ENCODE data around the gene NHERF1. TPM values are rescaled to one million over a fixed set of nuclear protein-coding genes. Genes with fewer than 3 reads are reported as not detected.

The NHERF1 gene
- total and polyA plus RNA-seq, 9 of the 15 experiments (the other 6 are each of a cell fraction or from before 2014, with no cell fraction given): 11.4 to 79.9 (median 36.9) TPM

DNA sequence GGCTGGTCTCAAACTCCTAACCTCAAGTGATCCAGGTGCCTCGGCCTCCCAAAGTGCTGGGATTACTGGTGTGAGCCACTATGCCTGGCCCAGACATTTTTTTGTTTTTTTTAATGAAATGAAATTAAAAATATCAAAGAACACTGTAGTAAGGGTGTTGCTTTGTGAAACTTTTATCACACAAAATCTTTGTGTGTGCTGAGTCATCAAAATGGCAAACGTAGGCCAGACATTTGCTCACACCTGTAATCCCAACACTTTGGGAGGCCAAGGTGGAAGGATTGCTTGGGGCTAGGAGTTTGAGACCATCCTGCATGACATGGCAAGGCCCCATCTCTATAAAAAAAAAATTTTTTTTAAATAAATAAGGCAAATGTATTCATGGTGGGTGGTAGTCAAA, 18.0 kb downstream of the NHERF1 start:
- no peak overlapping the region for H3K4me3 ChIP-seq
- BruUV-seq (replicated peaks): no TSS peak
- no peak overlapping the region for H2AFZ ChIP-seq (ENCODE audit: low read depth, low read length)
- no peak overlapping the region for H3K27ac ChIP-seq (ENCODE audit: extremely low read depth, low read depth, low read length)
- H3K9me1 ChIP-seq (ENCODE audit: control insufficient read depth, insufficient read depth, low read length): no peaks in the 10 kb centered on the region
- H4K20me1 ChIP-seq (replicated peaks; ENCODE audit: control insufficient read depth, insufficient read depth, low read length): peaks cover 21% of the 10 kb centered on the region
- ChIA-PET CTCF (ENCODE audit: low intra/inter-chr PET ratio) (no interaction called here), POLR2A (interaction anchor here (0.6 to 1.4 kb wide), 2 partner anchors 11 to 360 kb away, joined by 3 read pairs; no protein-coding TSS in a partner anchor)
- H3K36me3 ChIP-seq (ENCODE audit: control insufficient read depth, insufficient read depth, low read length): peaks cover 59% of the 10 kb centered on the region
- DNase-seq (ENCODE audit: extremely low read depth in 1 of 4, low spot score in 3 of 4): no peak
- H3K4me1 ChIP-seq (replicated peaks in 1 of 2; ENCODE audit: control insufficient read depth in 2 of 2, insufficient read depth in 2 of 2, low read length in 2 of 2): peaks cover 0 to 28% of the 10 kb centered on the region in 2 experiments; a peak in 4 of 5 replicates
- H3K27me3 ChIP-seq (ENCODE audit: control insufficient read depth in 2 of 2, insufficient read depth in 2 of 2, low read length in 2 of 2): no peaks in the 10 kb centered on the region
- no peak for ATAC-seq
- H3K9ac ChIP-seq (ENCODE audit: insufficient read depth in 1 of 2, low read depth in 2 of 2, low read length in 2 of 2): no peak overlapping the region
- no peaks in the 10 kb centered on the region for H3K9me3 ChIP-seq (replicated peaks; ENCODE audit: control insufficient read depth, insufficient read depth, low read depth, low read length)
- intact Hi-C loops (cut with micrococcal nuclease): no loop called here
- in situ Hi-C loops (cut with MboI): no loop called here
- WGBS (ENCODE audit: insufficient coverage, low coverage, missing lambda C conversion rate): 70% methylated on average over 2 of the region's 2 CpGs
- H3K79me2 ChIP-seq (ENCODE audit: control insufficient read depth, insufficient read depth, low read length): peaks cover 5% of the 10 kb centered on the region; the same call in 2 of the 3 replicates
- H3K4me2 ChIP-seq (ENCODE audit: insufficient read depth, low read length): no peak overlapping the region
- no peak for FAIRE-seq
- TF ChIP-seq KAT2B (IDR thresholded peaks at IDR 0.05; ENCODE audit: low read depth, low read length) (no peak), NCOA6 (IDR thresholded peaks at IDR 0.05) (no peak), FOXM1 (IDR thresholded peaks at IDR 0.05; ENCODE audit: low read depth) (no peak), FOXM1 (CRISPR knock-in tag; IDR thresholded peaks at IDR 0.05; ENCODE audit: low read depth) (no peak), SP1 (CRISPR knock-in tag; IDR thresholded peaks at IDR 0.05) (no peak), CBX1 (IDR thresholded peaks at IDR 0.05; ENCODE audit: low read depth) (no peak), DPF2 (IDR thresholded peaks at IDR 0.05) (no peak), MAFK (IDR thresholded peaks at IDR 0.05; ENCODE audit: low read length) (peak; percentile 96), ZNF3 (CRISPR knock-in tag; IDR thresholded peaks at IDR 0.05) (no peak), IFI16 (CRISPR knock-in tag; IDR thresholded peaks at IDR 0.05) (no peak), FOS (IDR thresholded peaks at IDR 0.05; ENCODE audit: extremely low read depth, insufficient read length) (no peak), MAFF (IDR thresholded peaks at IDR 0.05; ENCODE audit: low read length) (peak; percentile 96), TAF7 (tag; IDR thresholded peaks at IDR 0.05) (no peak), RFX1 (IDR thresholded peaks at IDR 0.05) (no peak), JUNB (CRISPR knock-in tag; conservative IDR thresholded peaks at IDR 0.05) (no peak), CREB1 (IDR thresholded peaks at IDR 0.05) (no peak), CREB1 (CRISPR knock-in tag; IDR thresholded peaks at IDR 0.05) (no peak), RFX5 (IDR thresholded peaks at IDR 0.05; ENCODE audit: low read depth, low read length) (no peak)
- TF ChIP-seq, protein P1, sequence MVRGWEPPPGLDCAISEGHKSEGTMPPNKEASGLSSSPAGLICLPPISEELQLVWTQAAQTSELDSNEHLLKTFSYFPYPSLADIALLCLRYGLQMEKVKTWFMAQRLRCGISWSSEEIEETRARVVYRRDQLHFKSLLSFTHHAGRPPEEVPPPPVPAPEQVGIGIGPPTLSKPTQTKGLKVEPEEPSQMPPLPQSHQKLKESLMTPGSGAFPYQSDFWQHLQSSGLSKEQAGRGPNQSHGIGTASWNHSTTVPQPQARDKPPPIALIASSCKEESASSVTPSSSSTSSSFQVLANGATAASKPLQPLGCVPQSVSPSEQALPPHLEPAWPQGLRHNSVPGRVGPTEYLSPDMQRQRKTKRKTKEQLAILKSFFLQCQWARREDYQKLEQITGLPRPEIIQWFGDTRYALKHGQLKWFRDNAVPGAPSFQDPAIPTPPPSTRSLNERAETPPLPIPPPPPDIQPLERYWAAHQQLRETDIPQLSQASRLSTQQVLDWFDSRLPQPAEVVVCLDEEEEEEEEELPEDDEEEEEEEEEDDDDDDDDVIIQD (CRISPR knock-in tag; IDR thresholded peaks at IDR 0.05): no peak
- TF ChIP-seq, protein P2, sequence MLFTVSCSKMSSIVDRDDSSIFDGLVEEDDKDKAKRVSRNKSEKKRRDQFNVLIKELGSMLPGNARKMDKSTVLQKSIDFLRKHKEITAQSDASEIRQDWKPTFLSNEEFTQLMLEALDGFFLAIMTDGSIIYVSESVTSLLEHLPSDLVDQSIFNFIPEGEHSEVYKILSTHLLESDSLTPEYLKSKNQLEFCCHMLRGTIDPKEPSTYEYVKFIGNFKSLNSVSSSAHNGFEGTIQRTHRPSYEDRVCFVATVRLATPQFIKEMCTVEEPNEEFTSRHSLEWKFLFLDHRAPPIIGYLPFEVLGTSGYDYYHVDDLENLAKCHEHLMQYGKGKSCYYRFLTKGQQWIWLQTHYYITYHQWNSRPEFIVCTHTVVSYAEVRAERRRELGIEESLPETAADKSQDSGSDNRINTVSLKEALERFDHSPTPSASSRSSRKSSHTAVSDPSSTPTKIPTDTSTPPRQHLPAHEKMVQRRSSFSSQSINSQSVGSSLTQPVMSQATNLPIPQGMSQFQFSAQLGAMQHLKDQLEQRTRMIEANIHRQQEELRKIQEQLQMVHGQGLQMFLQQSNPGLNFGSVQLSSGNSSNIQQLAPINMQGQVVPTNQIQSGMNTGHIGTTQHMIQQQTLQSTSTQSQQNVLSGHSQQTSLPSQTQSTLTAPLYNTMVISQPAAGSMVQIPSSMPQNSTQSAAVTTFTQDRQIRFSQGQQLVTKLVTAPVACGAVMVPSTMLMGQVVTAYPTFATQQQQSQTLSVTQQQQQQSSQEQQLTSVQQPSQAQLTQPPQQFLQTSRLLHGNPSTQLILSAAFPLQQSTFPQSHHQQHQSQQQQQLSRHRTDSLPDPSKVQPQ (CRISPR knock-in tag; IDR thresholded peaks at IDR 0.05; ENCODE audit: borderline replicate concordance): no peak
